Thymus (tissue), 11 donors: ENCODE data around the gene KCNK16. TPM values are rescaled to one million over a fixed set of nuclear protein-coding genes. Genes with fewer than 3 reads are reported as not detected.

Source experiments
- DNase-seq, 9 donors: peaks; one replicate each; pipeline ENCODE4 v3.0.0-alpha.2; 2013; ENCODE audit warnings: low spot score in 9 of 9, low read depth in 6 of 9, missing footprints in 1 of 9
- H3K27ac ChIP-seq, 2 donors: one replicate each; pipeline ENCODE4 v1.5.1; 2013; ENCODE audit warnings: control low read depth in 1 of 2, low read depth in 1 of 2, low read length in 1 of 2, mild to moderate bottlenecking in 1 of 2, moderate library complexity in 1 of 2
- H3K27me3 ChIP-seq, 2 donors: one replicate each; pipeline ENCODE4 v1.5.1; 2013; ENCODE audit warnings: low read length in 1 of 2; ENCODE audit not compliant: control insufficient read depth in 2 of 2, insufficient read depth in 1 of 2
- H3K36me3 ChIP-seq, 2 donors: one replicate each; pipeline ENCODE4 v1.5.1; 2013; ENCODE audit warnings: low read length in 1 of 2, mild to moderate bottlenecking in 1 of 2, moderate library complexity in 1 of 2; ENCODE audit not compliant: control insufficient read depth in 2 of 2, insufficient read depth in 2 of 2
- H3K4me1 ChIP-seq, 2 donors: one replicate each; pipeline ENCODE4 v1.5.1; 2013; ENCODE audit warnings: low read length in 2 of 2; ENCODE audit not compliant: control insufficient read depth in 2 of 2, insufficient read depth in 2 of 2
- H3K4me3 ChIP-seq, 2 donors: one replicate each; pipeline ENCODE4 v1.5.1; 2013; ENCODE audit warnings: low read length in 2 of 2, control low read depth in 1 of 2, mild to moderate bottlenecking in 1 of 2
- H3K9me3 ChIP-seq, 2 donors: one replicate each; pipeline ENCODE4 v1.5.1; 2013; ENCODE audit warnings: low read length in 1 of 2, mild to moderate bottlenecking in 1 of 2; ENCODE audit not compliant: control insufficient read depth in 2 of 2, insufficient read depth in 1 of 2
- WGBS: extraction: QIAGEN DNeasy Blood & Tissue Kit; methylation state at CpG from one replicate; pipeline ENCODE4 v1.1.7; 2013; 5-methylcytosine and 5-hydroxymethylcytosine counted together
- polyA plus RNA-seq: library from polyadenylated mRNA; stranded (reverse); fragments of 200-250 nt; gene quantifications from one replicate; pipeline ENCODE4 v1.2.3, GENCODE V29; 2013
- total RNA-seq: library from RNA; stranded (reverse); fragments of 120-200 nt; gene quantifications from one replicate; pipeline ENCODE4 v1.2.4, GENCODE V29; 2013
- donor health status: healthy.

KCNK16 gene
- total and polyA plus RNA-seq, 2 donors, result 0.07 TPM; not detected in 1

GRCh38 chr6:39266375-39266774 is 56.1 kb downstream of the KCNK16 start:
- 99% methylated on average over 2 of the region's 2 CpGs for WGBS

More at GRCh38 chr6:39266375-39266774, 56.1 kb downstream of the KCNK16 start:
- peaks cover 4 to 20% of the 10 kb centered on the region in 2 donors for H3K4me1 ChIP-seq
- H3K27me3 ChIP-seq, result no peaks in the 10 kb centered on the region
- DNase-seq, result no peak
- no peak overlapping the region for H3K27ac ChIP-seq
- H3K9me3 ChIP-seq, result no peaks in the 10 kb centered on the region
- no peaks in the 10 kb centered on the region for H3K36me3 ChIP-seq
- H3K4me3 ChIP-seq, result no peak overlapping the region

Other genes with a start within 250 kb of the KCNK16 start
- gene SAYSD1, start 207.5 kb downstream of the KCNK16 start, total RNA-seq, result 18.8 TPM
- gene SAYSD1, start 207.5 kb downstream of the KCNK16 start, polyA plus RNA-seq, result 51.7 TPM
- 3.9 TPM for gene KCNK5, start 93.2 kb downstream of the KCNK16 start, total RNA-seq
- gene KCNK5, start 93.2 kb downstream of the KCNK16 start, polyA plus RNA-seq, result 2.6 TPM
- 1.0 TPM for gene KCNK17, start 8.3 kb downstream of the KCNK16 start, total RNA-seq
- gene KCNK17, start 8.3 kb downstream of the KCNK16 start, polyA plus RNA-seq, result 0.80 TPM